Skeletal muscle tissue (tissue), 4 donors: Measurements from ENCODE around the gene ZNHIT1. TPM values are rescaled to one million over a fixed set of nuclear protein-coding genes. Genes with fewer than 3 reads are reported as not detected.

Experiments
- H3K27ac ChIP-seq: one replicate; pipeline ENCODE4 v1.7.0; 2013; ENCODE audit warnings: mild to moderate bottlenecking, low read depth, low read length, inconsistent platforms
- H3K27me3 ChIP-seq, 3 donors: one replicate each; pipeline ENCODE4 v1.7.0; 2013; ENCODE audit warnings: low read length in 3 of 3; ENCODE audit not compliant: control insufficient read depth in 3 of 3, insufficient read depth in 3 of 3
- H3K36me3 ChIP-seq, 3 donors: one replicate each; pipeline ENCODE4 v1.7.0; 2013; ENCODE audit warnings: low read length in 3 of 3; ENCODE audit not compliant: control insufficient read depth in 3 of 3, insufficient read depth in 3 of 3
- H3K4me1 ChIP-seq, 3 donors: one replicate each; pipeline ENCODE4 v1.7.0; 2013; ENCODE audit warnings: low read length in 3 of 3, mild to moderate bottlenecking in 3 of 3; ENCODE audit not compliant: control insufficient read depth in 3 of 3, insufficient read depth in 3 of 3
- H3K4me3 ChIP-seq, 3 donors: one replicate each; pipeline ENCODE4 v1.7.0; 2013; ENCODE audit warnings: low read length in 3 of 3
- H3K9ac ChIP-seq, 3 donors: one replicate each; pipeline ENCODE4 v1.7.0; 2013; ENCODE audit warnings: low read length in 3 of 3, mild to moderate bottlenecking in 3 of 3, moderate library complexity in 2 of 3, low read depth in 1 of 3
- H3K9me3 ChIP-seq, 3 donors: one replicate each; pipeline ENCODE4 v1.7.0; 2013; ENCODE audit warnings: low read length in 3 of 3; ENCODE audit not compliant: control insufficient read depth in 3 of 3
- total RNA-seq: library from RNA; depleted of rRNA; stranded (reverse); fragments of >200 nt; gene quantifications from one replicate; pipeline ENCODE4 v1.2.3, GENCODE V29; 2014
- donor health status: Osteomylitis.

ZNHIT1 gene
- total RNA-seq, 1 donor from 2014 or later, result 84.0 TPM

- Histone ChIP-seq H3K4me3 (no peak overlapping the region), H3K9ac (no peak overlapping the region), H3K27ac (no peak overlapping the region), H3K9me3 (no peaks in the 10 kb centered on the region), H3K36me3 (peaks cover 3 to 13% (median 11%) of the 10 kb centered on the region in 3 donors), H3K27me3 (no peaks in the 10 kb centered on the region), H3K4me1 (peaks cover 3 to 10% (median 4%) of the 10 kb centered on the region in 3 donors)
Measured at GRCh38 chr7:101231644-101232043, 13.7 kb downstream of the ZNHIT1 start.

GRCh38 chr7:101232141-101232850 lies 14.3 kb downstream of the ZNHIT1 start:
- no peak overlapping the region for H3K27ac ChIP-seq
- H3K36me3 ChIP-seq, result peaks cover 3 to 11% (median 10%) of the 10 kb centered on the region in 3 donors

GRCh38 chr7:101233907-101234547 lies 16.1 kb downstream of the ZNHIT1 start:
- H3K4me3 ChIP-seq, result no peak overlapping the region
- no peak overlapping the region for H3K9ac ChIP-seq
- no peaks in the 10 kb centered on the region for H3K27me3 ChIP-seq
- H3K36me3 ChIP-seq, result peaks cover 2 to 6% (median 4%) of the 10 kb centered on the region in 3 donors
- H3K4me1 ChIP-seq, result peaks cover 19 to 25% (median 20%) of the 10 kb centered on the region in 3 donors
- H3K27ac ChIP-seq, result no peak overlapping the region
- H3K9me3 ChIP-seq, result no peaks in the 10 kb centered on the region

More at GRCh38 chr7:101232141-101232850, 14.3 kb downstream of the ZNHIT1 start:
- no peaks in the 10 kb centered on the region for H3K27me3 ChIP-seq
- H3K4me3 ChIP-seq, result no peak overlapping the region
- no peaks in the 10 kb centered on the region for H3K9me3 ChIP-seq
- no peak overlapping the region for H3K9ac ChIP-seq
- peaks cover 5 to 13% (median 6%) of the 10 kb centered on the region in 3 donors for H3K4me1 ChIP-seq

- Histone ChIP-seq H3K9me3 (no peaks in the 10 kb centered on the region), H3K36me3 (peaks cover 8 to 10% (median 10%) of the 10 kb centered on the region in 3 donors), H3K4me3 (no peak overlapping the region), H3K27ac (no peak overlapping the region), H3K9ac (no peak overlapping the region), H3K4me1 (peaks cover 22 to 31% (median 25%) of the 10 kb centered on the region in 3 donors), H3K27me3 (no peaks in the 10 kb centered on the region)
Measured at GRCh38 chr7:101234636-101235035, 16.7 kb downstream of the ZNHIT1 start.

- no peak overlapping the region for H3K9ac ChIP-seq
- H3K27ac ChIP-seq, result no peak overlapping the region
- H3K4me1 ChIP-seq, result peaks cover 23 to 35% (median 28%) of the 10 kb centered on the region in 3 donors
- H3K36me3 ChIP-seq, result peaks cover 12 to 14% (median 13%) of the 10 kb centered on the region in 3 donors
- no peaks in the 10 kb centered on the region for H3K9me3 ChIP-seq
- H3K27me3 ChIP-seq, result no peaks in the 10 kb centered on the region
- no peak overlapping the region for H3K4me3 ChIP-seq
Measured at GRCh38 chr7:101235050-101235449, 17.1 kb downstream of the ZNHIT1 start.

- Histone ChIP-seq H3K4me1 (peaks cover 26 to 35% (median 31%) of the 10 kb centered on the region in 3 donors), H3K4me3 (no peak overlapping the region), H3K36me3 (peaks cover 17 to 19% (median 18%) of the 10 kb centered on the region in 3 donors), H3K9me3 (no peaks in the 10 kb centered on the region), H3K27me3 (no peaks in the 10 kb centered on the region), H3K9ac (no peak overlapping the region), H3K27ac (no peak overlapping the region)
Measured at GRCh38 chr7:101235522-101235921, 17.6 kb downstream of the ZNHIT1 start.

- H3K27ac ChIP-seq, result no peak overlapping the region
- H3K36me3 ChIP-seq, result peaks cover 22 to 24% (median 23%) of the 10 kb centered on the region in 3 donors
- peaks cover 32 to 39% (median 37%) of the 10 kb centered on the region in 3 donors for H3K4me1 ChIP-seq
- H3K9ac ChIP-seq, result peak overlapping the region in 1 of 3 donors; percentile 33
- H3K9me3 ChIP-seq, result no peaks in the 10 kb centered on the region
- no peak overlapping the region for H3K4me3 ChIP-seq
- no peaks in the 10 kb centered on the region for H3K27me3 ChIP-seq
Measured at GRCh38 chr7:101236292-101236835, 18.4 kb downstream of the ZNHIT1 start.

- Histone ChIP-seq H3K4me1 (peaks cover 34 to 41% (median 40%) of the 10 kb centered on the region in 3 donors), H3K4me3 (peak within 1 kb of the TSS in 2 of 3 donors; percentile 45 to 56), H3K27me3 (no peaks in the 10 kb centered on the region), H3K9me3 (no peaks in the 10 kb centered on the region), H3K9ac (peak within 1 kb of the TSS; percentile 50 to 72 (median 54)), H3K27ac (peak within 1 kb of the TSS; percentile 59), H3K36me3 (peaks cover 22 to 24% (median 23%) of the 10 kb centered on the region in 3 donors)
Measured at GRCh38 chr7:101237206-101238067, 19.5 kb downstream of the ZNHIT1 start, which contains the start of gene CLDN15. TSS of gene CLDN15 (minus strand) at chr7:101237802. CDS start at chr7:101237581, 221 bp downstream.
